ENCODE measurements around the gene R3HDM1. TPM values are rescaled to one million over a fixed set of nuclear protein-coding genes. Genes with fewer than 3 reads are reported as not detected.

The R3HDM1 gene
- total RNA-seq, 6 experiments from 2014 or later: 8.0 to 17.8 (median 12.2) TPM

DNA sequence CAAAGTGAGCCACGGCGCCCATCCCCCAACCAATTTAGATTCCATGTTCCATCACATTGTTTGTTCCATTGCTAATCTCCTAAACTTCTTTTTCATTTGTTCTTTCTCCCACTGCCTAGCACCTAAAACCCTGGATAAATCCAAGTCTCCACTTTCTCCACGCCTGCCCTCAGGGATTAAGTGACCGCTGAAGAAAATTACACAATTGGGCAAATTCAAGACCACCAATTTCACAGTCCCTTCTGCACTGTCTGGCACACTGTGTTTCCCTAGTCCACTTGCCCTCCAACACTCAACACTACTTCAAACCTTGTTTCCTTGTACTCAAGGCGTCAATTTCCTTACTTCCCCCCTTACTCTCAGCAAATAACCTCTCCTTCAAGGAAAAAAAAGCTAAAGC, 205.3 kb downstream of the R3HDM1 start:
- WGBS (ENCODE audit: insufficient coverage, low coverage, low lambda C conversion rate, missing lambda C conversion rate): 98% methylated on average over 3 of the region's 5 CpGs
- Histone ChIP-seq H3K9me3 (no peaks in the 10 kb centered on the region), H3K4me3 (no peak overlapping the region), H3K27ac (no peak overlapping the region), H3K36me3 (no peaks in the 10 kb centered on the region), H3K4me1 (peaks cover 0 to 3% (median 0%) of the 10 kb centered on the region in 4 donors), H3K27me3 (no peaks in the 10 kb centered on the region)
- DNase-seq (no peak), ATAC-seq (no peak)
- TF ChIP-seq POLR2A (IDR thresholded peaks at IDR 0.05): no peak
- TF ChIP-seq, protein P1, sequence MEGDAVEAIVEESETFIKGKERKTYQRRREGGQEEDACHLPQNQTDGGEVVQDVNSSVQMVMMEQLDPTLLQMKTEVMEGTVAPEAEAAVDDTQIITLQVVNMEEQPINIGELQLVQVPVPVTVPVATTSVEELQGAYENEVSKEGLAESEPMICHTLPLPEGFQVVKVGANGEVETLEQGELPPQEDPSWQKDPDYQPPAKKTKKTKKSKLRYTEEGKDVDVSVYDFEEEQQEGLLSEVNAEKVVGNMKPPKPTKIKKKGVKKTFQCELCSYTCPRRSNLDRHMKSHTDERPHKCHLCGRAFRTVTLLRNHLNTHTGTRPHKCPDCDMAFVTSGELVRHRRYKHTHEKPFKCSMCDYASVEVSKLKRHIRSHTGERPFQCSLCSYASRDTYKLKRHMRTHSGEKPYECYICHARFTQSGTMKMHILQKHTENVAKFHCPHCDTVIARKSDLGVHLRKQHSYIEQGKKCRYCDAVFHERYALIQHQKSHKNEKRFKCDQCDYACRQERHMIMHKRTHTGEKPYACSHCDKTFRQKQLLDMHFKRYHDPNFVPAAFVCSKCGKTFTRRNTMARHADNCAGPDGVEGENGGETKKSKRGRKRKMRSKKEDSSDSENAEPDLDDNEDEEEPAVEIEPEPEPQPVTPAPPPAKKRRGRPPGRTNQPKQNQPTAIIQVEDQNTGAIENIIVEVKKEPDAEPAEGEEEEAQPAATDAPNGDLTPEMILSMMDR (IDR thresholded peaks at IDR 0.05): no peak
- intact Hi-C loops (cut with DNase I): no loop called here

DNA sequence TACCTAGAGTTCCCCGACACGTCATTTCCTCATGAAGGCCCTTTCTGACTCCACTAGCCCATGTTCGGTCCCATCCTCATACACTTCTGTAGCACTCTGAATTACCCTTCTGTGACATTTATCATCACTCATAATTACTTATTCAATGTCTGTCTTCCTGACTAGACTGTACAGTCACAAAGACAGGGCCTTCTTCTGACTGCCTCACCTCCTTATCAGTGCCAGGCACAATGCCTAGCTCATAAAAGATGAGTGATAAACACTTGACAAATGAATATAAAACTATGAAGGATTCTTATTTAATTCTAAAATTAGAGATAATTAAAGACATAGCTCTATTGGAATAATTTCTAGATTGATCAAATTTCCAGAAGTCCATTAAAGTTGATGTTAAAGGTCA, 208.9 kb downstream of the R3HDM1 start:
- ATAC-seq (no peak), DNase-seq (no peak)
- Histone ChIP-seq H3K27ac (no peak overlapping the region), H3K4me3 (no peak overlapping the region), H3K27me3 (no peaks in the 10 kb centered on the region), H3K36me3 (no peaks in the 10 kb centered on the region), H3K9me3 (no peaks in the 10 kb centered on the region), H3K4me1 (peaks cover 0 to 15% (median 0%) of the 10 kb centered on the region in 4 donors)
- WGBS (ENCODE audit: insufficient coverage, low coverage, low lambda C conversion rate, missing lambda C conversion rate): 96% methylated on average over 3 of the region's 3 CpGs
- intact Hi-C loops (cut with DNase I): no loop called here
- no peak for TF ChIP-seq POLR2A (IDR thresholded peaks at IDR 0.05)
- TF ChIP-seq, protein P1 (IDR thresholded peaks at IDR 0.05): no peak

DNA sequence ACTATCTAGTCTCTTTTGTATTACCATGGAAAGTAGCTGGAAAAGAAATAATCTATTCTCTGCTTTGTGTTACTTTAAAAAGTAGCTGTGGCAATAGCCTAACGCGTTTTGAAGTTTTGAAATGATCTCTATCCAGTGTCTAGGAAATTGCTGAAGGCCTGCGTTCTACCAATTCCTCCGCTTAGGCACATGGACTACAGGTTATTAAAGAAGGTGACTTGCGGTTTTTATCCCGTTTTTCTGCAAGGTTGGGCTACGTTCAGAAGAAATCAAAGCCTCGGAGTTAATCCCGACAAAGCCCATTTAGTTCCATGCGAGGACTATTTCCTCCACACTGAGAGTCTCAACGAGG, 209.7 kb downstream of the R3HDM1 start:
- no peaks in the 10 kb centered on the region for H3K36me3 ChIP-seq
- TF ChIP-seq, protein P1 (IDR thresholded peaks at IDR 0.05): no peak
- no peak for TF ChIP-seq POLR2A (IDR thresholded peaks at IDR 0.05)
- no peak overlapping the region for H3K27ac ChIP-seq
- no peaks in the 10 kb centered on the region for H3K27me3 ChIP-seq
- intact Hi-C loops (cut with DNase I): no loop called here
- H3K9me3 ChIP-seq: no peaks in the 10 kb centered on the region
- ATAC-seq (no peak), DNase-seq (no peak)
- H3K4me3 ChIP-seq: peak overlapping the region in 1 of 3 donors; percentile 93
- 78% methylated on average over 9 of the region's 11 CpGs for WGBS (ENCODE audit: insufficient coverage, low coverage, low lambda C conversion rate, missing lambda C conversion rate)
- peaks cover 0 to 15% (median 0%) of the 10 kb centered on the region in 4 donors for H3K4me1 ChIP-seq

DNA sequence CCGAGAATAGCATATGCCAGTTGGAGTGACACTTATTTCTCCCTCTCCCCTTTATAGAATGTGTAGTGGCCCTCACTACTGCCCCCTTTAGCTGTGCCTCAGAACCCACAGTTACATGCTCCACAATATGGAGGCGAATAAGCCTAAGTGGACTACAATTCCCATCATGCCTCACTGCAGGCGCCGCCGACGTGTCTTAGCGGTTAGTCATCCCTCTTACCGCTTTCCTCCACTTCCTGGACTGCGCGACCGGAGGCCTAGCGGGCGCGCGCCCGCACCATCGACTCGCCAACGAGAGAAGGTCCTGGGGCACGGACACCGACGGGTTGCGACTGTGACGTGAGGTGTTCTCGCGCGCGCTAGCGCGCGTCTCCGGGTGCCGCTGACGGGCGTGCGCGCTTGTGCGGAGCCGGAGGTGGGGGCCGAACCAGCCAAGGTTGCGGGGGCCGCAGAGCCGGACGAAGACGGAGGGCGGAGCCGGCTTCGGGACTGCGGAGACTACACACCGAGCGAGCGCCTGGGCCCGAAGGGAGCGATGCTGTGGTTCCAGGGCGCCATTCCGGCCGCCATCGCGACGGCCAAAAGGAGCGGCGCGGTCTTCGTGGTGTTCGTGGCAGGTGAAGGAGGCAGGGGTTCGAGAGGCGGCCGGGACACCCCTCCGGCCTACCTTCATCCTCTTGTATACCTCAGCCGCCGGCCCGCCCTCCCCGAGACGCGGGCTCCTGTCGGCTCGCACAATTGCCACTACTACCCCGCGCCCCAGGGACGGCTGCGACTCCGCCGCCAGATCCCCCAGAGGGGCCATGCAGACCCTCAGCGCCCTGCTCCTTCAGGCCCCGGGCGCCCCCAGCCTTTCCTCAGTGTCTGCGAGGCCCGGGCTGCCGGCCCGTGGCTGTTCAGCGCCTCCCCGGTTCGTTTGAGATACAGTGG, 210.4 kb downstream of the R3HDM1 start, which contains the start of gene UBXN4:
TSS of gene UBXN4 (plus strand) at position 461 of the 930 bp plus-strand sequence. CDS start at position 536, 75 bp downstream.
- DNase-seq (peak; percentile 97 to 99 (median 99)), ATAC-seq (peak; percentile 92 to 98 (median 95))
- Histone ChIP-seq H3K4me1 (peaks cover 0 to 15% (median 0%) of the 10 kb centered on the region in 4 donors), H3K27ac (peak within 1 kb of the TSS; percentile 98 to 100 (median 99)), H3K4me3 (peak within 1 kb of the TSS; percentile 93 to 95 (median 93)), H3K27me3 (no peaks in the 10 kb centered on the region), H3K36me3 (no peaks in the 10 kb centered on the region), H3K9me3 (no peaks in the 10 kb centered on the region)
- TF ChIP-seq, protein P1 (IDR thresholded peaks at IDR 0.05): peak in 3 of 4 donors; percentile 22 to 37 (median 29)
- TF ChIP-seq POLR2A (IDR thresholded peaks at IDR 0.05): peak; percentile 94
- 2% methylated on average over 18 of the region's 93 CpGs for WGBS (ENCODE audit: insufficient coverage, low coverage, low lambda C conversion rate, missing lambda C conversion rate)
- intact Hi-C loops (cut with DNase I): no loop called here

Data from right lobe of liver (tissue), 6 donors.